Upper lobe of left lung (tissue), 6 donors: ENCODE results near the gene SEC61A1. TPM values are rescaled to one million over a fixed set of nuclear protein-coding genes. Genes with fewer than 3 reads are reported as not detected.

Source experiments
- ATAC-seq, 2 donors: fragments of 200-7000 bp; cut with Tn5 transposase; one replicate each; pipeline ENCODE4 v1.9.1; 2022; ENCODE audit warnings: mild to moderate bottlenecking in 2 of 2, moderate library complexity in 2 of 2; ENCODE audit not compliant: low FRiP score in 2 of 2
- DNase-seq, 2 donors: peaks; one replicate each; pipeline ENCODE4 v3.0.0-alpha.2; 2019 to 2020
- H3K27ac ChIP-seq, 4 donors: fragments of 200-600 bp; sonication (generic); one replicate each; pipeline ENCODE4 v1.5.1; 2016 to 2019
- H3K27me3 ChIP-seq, 4 donors: fragments of 200-600 bp; sonication (generic); one replicate each; pipeline ENCODE4 v1.5.1; 2017 to 2019
- H3K36me3 ChIP-seq, 4 donors: fragments of 200-600 bp; sonication (generic); one replicate each; pipeline ENCODE4 v1.5.1; 2016 to 2019
- H3K4me1 ChIP-seq, 4 donors: fragments of 200-600 bp; sonication (generic); one replicate each; pipeline ENCODE4 v1.5.1; 2018 to 2019
- H3K4me3 ChIP-seq, 4 donors: fragments of 200-600 bp; sonication (generic); one replicate each; pipeline ENCODE4 v1.5.1; 2017 to 2019; ENCODE audit warnings: mild to moderate bottlenecking in 2 of 4, moderate library complexity in 1 of 4
- H3K9me3 ChIP-seq, 4 donors: fragments of 200-600 bp; sonication (generic); one replicate each; pipeline ENCODE4 v1.5.1; 2018 to 2019
- CTCF ChIP-seq, 6 experiments: fragments of 450-650 bp in 4 of 6; fragments of 200-600 bp in 2 of 6; sonication (generic) in 2 of 6; IDR thresholded peaks; one replicate each; pipeline ENCODE4 v1.5.1; 2016 to 2019; ENCODE audit warnings: antibody characterized with exemption in 6 of 6
- EP300 ChIP-seq, 4 donors: sonication (generic); formaldehyde crosslinking; IDR thresholded peaks; one replicate each; pipeline ENCODE4 v1.5.1; 2017; ENCODE audit warnings: antibody characterized with exemption in 4 of 4, control low read depth in 2 of 4
- POLR2A ChIP-seq, 4 donors: fragments of 450-650 bp; IDR thresholded peaks; one replicate each; pipeline ENCODE4 v1.5.1; 2016 to 2017; ENCODE audit warnings: antibody characterized with exemption in 4 of 4, mild to moderate bottlenecking in 2 of 4
- POLR2AphosphoS5 ChIP-seq, 2 donors: sonication (generic); formaldehyde crosslinking; IDR thresholded peaks; one replicate each; pipeline ENCODE4 v1.5.1; 2017; ENCODE audit warnings: antibody characterized with exemption in 2 of 2
- WGBS, 2 donors: methylation state at CpG; one replicate each; pipeline ENCODE4 v1.1.5; 2017 to 2018; 5-methylcytosine and 5-hydroxymethylcytosine counted together
- total RNA-seq, 6 donors: library from RNA; depleted of rRNA in 4 of 6; stranded (reverse); fragments of >200 nt in 4 of 6; gene quantifications; one replicate each; pipeline versions ENCODE4 v1.1.0 to v1.2.1, GENCODE V29; 2016 to 2021
- donor health status: DM: no; HTN: no; CAD: no; lungs with moderate emphysema.
- donor health status: DM: no; HTN: yes; CAD: no; lungs with severe emphysema.

The SEC61A1 gene
- total RNA-seq, 6 donors from 2014 or later, result 80.7 to 193 (median 164) TPM

- Histone ChIP-seq H3K9me3 (no peaks in the 10 kb centered on the region), H3K4me1 (peaks cover 37 to 54% (median 40%) of the 10 kb centered on the region in 4 donors), H3K27me3 (no peaks in the 10 kb centered on the region), H3K36me3 (peaks cover 11 to 33% (median 28%) of the 10 kb centered on the region in 4 donors), H3K4me3 (peak overlapping the region in 3 of 4 donors; percentile 51 to 61 (median 57)), H3K27ac (peak overlapping the region; percentile 50 to 79 (median 57))
- ATAC-seq (no peak), DNase-seq (peak in 1 of 2 donors; percentile 66)
- WGBS, 2 donors, result 16 to 23% methylated on average over 7 of the region's 7 CpGs
- TF ChIP-seq POLR2AphosphoS5 (IDR thresholded peaks at IDR 0.05) (no peak), EP300 (IDR thresholded peaks at IDR 0.05) (no peak), POLR2A (IDR thresholded peaks at IDR 0.05) (no peak), CTCF (IDR thresholded peaks at IDR 0.05) (no peak)
These were observed 22.7 kb downstream of the SEC61A1 start for GRCh38 chr3:128074851-128075521.

- H3K27me3 ChIP-seq, result no peaks in the 10 kb centered on the region
- no peaks in the 10 kb centered on the region for H3K9me3 ChIP-seq
- ATAC-seq (peak; percentile 96 to 97), DNase-seq (peak; percentile 92 to 99)
- WGBS, 2 donors, result 2 to 10% methylated on average over 21 to 58 of the region's 78 CpGs
- no peak for TF ChIP-seq POLR2A (IDR thresholded peaks at IDR 0.05)
- TF ChIP-seq CTCF (IDR thresholded peaks at IDR 0.05), result peak; percentile 93 to 99 (median 98)
- TF ChIP-seq EP300 (IDR thresholded peaks at IDR 0.05), result no peak
- TF ChIP-seq POLR2AphosphoS5 (IDR thresholded peaks at IDR 0.05), result peak; percentile 32 to 44
- H3K4me1 ChIP-seq, result peaks cover 37 to 54% (median 41%) of the 10 kb centered on the region in 4 donors
- peak overlapping the region; percentile 50 to 79 (median 58) for H3K27ac ChIP-seq
- peaks cover 6 to 27% (median 20%) of the 10 kb centered on the region in 4 donors for H3K36me3 ChIP-seq
- H3K4me3 ChIP-seq, result peak overlapping the region; percentile 45 to 61 (median 54)
These were observed 23.6 kb downstream of the SEC61A1 start for GRCh38 chr3:128075522-128076482.

- ATAC-seq (peak in 1 of 2 donors; percentile 56), DNase-seq (peak in 1 of 2 donors; percentile 92)
- Histone ChIP-seq H3K27ac (peak overlapping the region; percentile 22 to 79 (median 57)), H3K36me3 (peaks cover 0 to 27% (median 13%) of the 10 kb centered on the region in 4 donors), H3K9me3 (no peaks in the 10 kb centered on the region), H3K27me3 (no peaks in the 10 kb centered on the region), H3K4me1 (peaks cover 37 to 54% (median 41%) of the 10 kb centered on the region in 4 donors), H3K4me3 (peak overlapping the region; percentile 45 to 61 (median 54))
- no peak for TF ChIP-seq POLR2AphosphoS5 (IDR thresholded peaks at IDR 0.05)
- TF ChIP-seq POLR2A (IDR thresholded peaks at IDR 0.05), result peak in 2 of 4 donors; percentile 31 to 37
- WGBS, 2 donors, result 6 to 8% methylated on average over 7 to 20 of the region's 79 CpGs
These were observed 24.4 kb downstream of the SEC61A1 start for GRCh38 chr3:128076483-128077201.

- Histone ChIP-seq H3K4me1 (peaks cover 37 to 49% (median 41%) of the 10 kb centered on the region in 4 donors), H3K27ac (peak overlapping the region; percentile 22 to 79 (median 54)), H3K36me3 (peaks cover 0 to 27% (median 11%) of the 10 kb centered on the region in 4 donors), H3K9me3 (no peaks in the 10 kb centered on the region), H3K4me3 (peak overlapping the region in 3 of 4 donors; percentile 51 to 61 (median 57)), H3K27me3 (no peaks in the 10 kb centered on the region)
- no peak for TF ChIP-seq POLR2A (IDR thresholded peaks at IDR 0.05)
- TF ChIP-seq CTCF (IDR thresholded peaks at IDR 0.05), result no peak
- TF ChIP-seq POLR2AphosphoS5 (IDR thresholded peaks at IDR 0.05), result no peak
- no peak for TF ChIP-seq EP300 (IDR thresholded peaks at IDR 0.05)
- 41% methylated on average over 6 to 8 of the region's 11 CpGs for WGBS, 2 donors
- DNase-seq, result no peak
- ATAC-seq, result peak in 1 of 2 donors; percentile 20
These were observed 25.0 kb downstream of the SEC61A1 start for GRCh38 chr3:128077202-128077624.
